Measurements from ENCODE around the gene C9orf78. TPM values are rescaled to one million over a fixed set of nuclear protein-coding genes. Genes with fewer than 3 reads are reported as not detected.

C9orf78 gene
- total and polyA plus RNA-seq, 2 of the 8 experiments (the other 6 are each of a cell fraction or from before 2014, with no cell fraction given) = 17.4 to 40.6 TPM

- no peak for TF ChIP-seq CHD1 (IDR thresholded peaks at IDR 0.05; ENCODE audit: low read depth, low read length)
- TF ChIP-seq TCF12 (IDR thresholded peaks at IDR 0.05; ENCODE audit: low read depth, low read length) = no peak
- TF ChIP-seq E2F6 (IDR thresholded peaks at IDR 0.05) = no peak
- no peak for TF ChIP-seq POU5F1 (IDR thresholded peaks at IDR 0.05; ENCODE audit: low read depth, low read length)
- no peak for TF ChIP-seq CHD7 (IDR thresholded peaks at IDR 0.05; ENCODE audit: insufficient replicate concordance, low read length)
These were observed 45.0 kb upstream of the C9orf78 start (continued) for GRCh38 chr9:129879991-129880653.
